ENCODE data around the gene MIER3. TPM values are rescaled to one million over a fixed set of nuclear protein-coding genes. Genes with fewer than 3 reads are reported as not detected.

The MIER3 gene
- total and polyA plus RNA-seq, 2 of the 13 experiments (the other 11 are each of a cell fraction or from before 2014, with no cell fraction given), result 14.6 to 38.8 TPM

DNA sequence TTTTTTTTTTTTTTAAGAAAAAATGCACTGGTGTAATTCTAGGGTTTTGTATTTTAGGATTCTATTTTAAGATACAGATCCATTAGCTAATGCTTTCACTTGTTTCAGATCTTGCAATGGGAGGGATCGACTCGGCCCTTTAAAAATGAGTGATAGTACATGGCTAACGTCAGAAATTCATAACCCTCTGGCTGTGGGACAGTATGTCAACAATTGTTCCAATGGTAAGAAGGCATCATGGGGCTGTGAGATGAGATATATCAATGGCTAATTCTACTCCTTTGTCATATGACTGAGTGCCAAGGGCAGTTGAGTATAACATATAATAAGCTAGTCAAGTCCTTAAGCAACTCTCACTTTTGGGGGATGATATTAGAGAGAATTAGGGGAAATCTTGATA is 38.2 kb downstream of the MIER3 start:
- no peak overlapping the region for H3K9ac ChIP-seq (ENCODE audit: insufficient read depth, low read depth, low read length)

More for the DNA sequence above, 38.2 kb downstream of the MIER3 start:
- Histone ChIP-seq H3K4me3 (replicated peaks in 1 of 3; ENCODE audit: insufficient read depth in 1 of 3, low read depth in 2 of 3, low read length in 3 of 3) (no peak overlapping the region), H4K20me1 (ENCODE audit: insufficient read depth, low read length) (no peaks in the 10 kb centered on the region), H3K79me2 (ENCODE audit: insufficient read depth, low read length) (peaks cover 12% of the 10 kb centered on the region), H3K9me3 (ENCODE audit: low read length) (no peaks in the 10 kb centered on the region), H3K4me1 (ENCODE audit: insufficient read depth, low read length) (peaks cover 31% of the 10 kb centered on the region), H3K27me3 (ENCODE audit: control insufficient read depth in 1 of 2, insufficient read depth in 2 of 2, low read length in 2 of 2) (no peaks in the 10 kb centered on the region; a peak in 1 of 5 replicates), H3K27ac (ENCODE audit: extremely low read length, insufficient read depth, low read length) (no peak overlapping the region), H3K4me2 (ENCODE audit: low read depth, low read length) (no peak overlapping the region), H3K36me3 (replicated peaks in 1 of 2; ENCODE audit: control insufficient read depth in 1 of 2, insufficient read depth in 2 of 2, low read length in 2 of 2) (no peaks in the 10 kb centered on the region; a peak in 2 of 5 replicates), H2AFZ (ENCODE audit: low read length) (no peak overlapping the region)
- FAIRE-seq, result no peak
- WGBS (ENCODE audit: low lambda C conversion rate), result 98% methylated on average over 3 of the region's 3 CpGs
- TF ChIP-seq, protein P1, sequence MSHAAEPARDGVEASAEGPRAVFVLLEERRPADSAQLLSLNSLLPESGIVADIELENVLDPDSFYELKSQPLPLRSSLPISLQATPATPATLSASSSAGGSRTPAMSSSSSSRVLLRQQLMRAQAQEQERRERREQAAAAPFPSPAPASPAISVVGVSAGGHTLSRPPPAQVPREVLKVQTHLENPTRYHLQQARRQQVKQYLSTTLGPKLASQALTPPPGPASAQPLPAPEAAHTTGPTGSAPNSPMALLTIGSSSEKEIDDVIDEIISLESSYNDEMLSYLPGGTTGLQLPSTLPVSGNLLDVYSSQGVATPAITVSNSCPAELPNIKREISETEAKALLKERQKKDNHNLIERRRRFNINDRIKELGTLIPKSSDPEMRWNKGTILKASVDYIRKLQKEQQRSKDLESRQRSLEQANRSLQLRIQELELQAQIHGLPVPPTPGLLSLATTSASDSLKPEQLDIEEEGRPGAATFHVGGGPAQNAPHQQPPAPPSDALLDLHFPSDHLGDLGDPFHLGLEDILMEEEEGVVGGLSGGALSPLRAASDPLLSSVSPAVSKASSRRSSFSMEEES (CRISPR knock-in tag; IDR thresholded peaks at IDR 0.05), result no peak
- no peak for TF ChIP-seq THAP11 (CRISPR knock-in tag; IDR thresholded peaks at IDR 0.05)
- TF ChIP-seq ATAD3A (CRISPR knock-in tag; IDR thresholded peaks at IDR 0.05), result no peak
- no peak for TF ChIP-seq NCOA1 (CRISPR knock-in tag; IDR thresholded peaks at IDR 0.05)
- TF ChIP-seq ZNF143 (CRISPR knock-in tag; IDR thresholded peaks at IDR 0.05), result no peak
- no peak for TF ChIP-seq EHMT2 (IDR thresholded peaks at IDR 0.05; ENCODE audit: borderline replicate concordance, low read depth, low read length)
- TF ChIP-seq, protein P2, sequence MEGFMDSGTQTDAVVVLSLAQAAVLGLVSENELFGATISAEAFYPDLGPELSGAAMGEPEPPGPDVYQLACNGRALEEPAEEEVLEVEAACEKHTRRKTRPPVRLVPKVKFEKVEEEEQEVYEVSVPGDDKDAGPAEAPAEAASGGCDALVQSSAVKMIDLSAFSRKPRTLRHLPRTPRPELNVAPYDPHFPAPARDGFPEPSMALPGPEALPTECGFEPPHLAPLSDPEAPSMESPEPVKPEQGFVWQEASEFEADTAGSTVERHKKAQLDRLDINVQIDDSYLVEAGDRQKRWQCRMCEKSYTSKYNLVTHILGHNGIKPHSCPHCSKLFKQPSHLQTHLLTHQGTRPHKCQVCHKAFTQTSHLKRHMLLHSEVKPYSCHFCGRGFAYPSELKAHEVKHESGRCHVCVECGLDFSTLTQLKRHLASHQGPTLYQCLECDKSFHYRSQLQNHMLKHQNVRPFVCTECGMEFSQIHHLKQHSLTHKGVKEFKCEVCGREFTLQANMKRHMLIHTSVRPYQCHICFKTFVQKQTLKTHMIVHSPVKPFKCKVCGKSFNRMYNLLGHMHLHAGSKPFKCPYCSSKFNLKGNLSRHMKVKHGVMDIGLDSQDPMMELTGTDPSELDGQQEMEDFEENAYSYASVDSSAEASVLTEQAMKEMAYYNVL (CRISPR knock-in tag; IDR thresholded peaks at IDR 0.05; ENCODE audit: borderline replicate concordance), result no peak
- TF ChIP-seq SYNCRIP (IDR thresholded peaks at IDR 0.05; ENCODE audit: insufficient read depth, low read depth, low read length), result no peak
- TF ChIP-seq FOSL2 (CRISPR knock-in tag; IDR thresholded peaks at IDR 0.05), result no peak
- TF ChIP-seq SIX4 (CRISPR knock-in tag; IDR thresholded peaks at IDR 0.05), result no peak
- TF ChIP-seq MXI1 (IDR thresholded peaks at IDR 0.05; ENCODE audit: borderline replicate concordance, low read depth, low read length), result no peak
- no peak for TF ChIP-seq ZNF205 (CRISPR knock-in tag; IDR thresholded peaks at IDR 0.05)
- TF ChIP-seq SIX1 (CRISPR knock-in tag; IDR thresholded peaks at IDR 0.05; ENCODE audit: borderline replicate concordance), result no peak
- TF ChIP-seq ZNF431 (CRISPR knock-in tag; IDR thresholded peaks at IDR 0.05; ENCODE audit: borderline replicate concordance, low read depth), result no peak
- no peak for TF ChIP-seq KDM5A (IDR thresholded peaks at IDR 0.05; ENCODE audit: borderline replicate concordance, low read length)
- TF ChIP-seq, protein P3, sequence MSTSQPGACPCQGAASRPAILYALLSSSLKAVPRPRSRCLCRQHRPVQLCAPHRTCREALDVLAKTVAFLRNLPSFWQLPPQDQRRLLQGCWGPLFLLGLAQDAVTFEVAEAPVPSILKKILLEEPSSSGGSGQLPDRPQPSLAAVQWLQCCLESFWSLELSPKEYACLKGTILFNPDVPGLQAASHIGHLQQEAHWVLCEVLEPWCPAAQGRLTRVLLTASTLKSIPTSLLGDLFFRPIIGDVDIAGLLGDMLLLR (CRISPR knock-in tag; IDR thresholded peaks at IDR 0.05), result no peak
- no peak for TF ChIP-seq IKZF4 (CRISPR knock-in tag; IDR thresholded peaks at IDR 0.05; ENCODE audit: borderline replicate concordance, low read depth, not compliant biosample characterization)
- TF ChIP-seq ZNF709 (CRISPR knock-in tag; IDR thresholded peaks at IDR 0.05), result no peak
- TF ChIP-seq ETV5 (CRISPR knock-in tag; IDR thresholded peaks at IDR 0.05; ENCODE audit: borderline replicate concordance), result no peak
- no peak for TF ChIP-seq GLMP (CRISPR knock-in tag; IDR thresholded peaks at IDR 0.05; ENCODE audit: borderline replicate concordance)
- no TSS peak for BruUV-seq (replicated peaks)
- CTCF ChIA-PET (ENCODE audit: low intra/inter-chr PET ratio, low total read pairs), result no interaction called here
- in situ Hi-C loops (cut with HindIII; ENCODE audit: extremely low pct_ligation_motif_present, low pct_unique_long_range_greater_than_20kb) (no loop called here), intact Hi-C loops (cut with micrococcal nuclease; ENCODE audit: unreplicated experiment) (loop anchor here (5.0 kb wide), 1 partner anchor 39 kb away; the partner anchor contains the start of gene MIER3)
- DNase-seq (ENCODE audit: low spot score), result no peak
- POLR2A ChIA-PET, result no interaction called here
- no peak for ATAC-seq
